HS-27A (cell line): ENCODE results near the gene SFN.
A peak's percentile ranks its signal among the peaks of the same experiment; 100 is the strongest.
"Not testable (repeated sequence)": the region's sequence is repeated elsewhere in the genome, so short reads cannot be mapped to it uniquely, and the experiment has no call there.

Source experiments
- DNase-seq: peaks from one replicate; pipeline ENCODE4 v3.0.0-alpha.2; 2012; ENCODE audit warnings: low read depth, missing footprints

SFN gene

DNA sequence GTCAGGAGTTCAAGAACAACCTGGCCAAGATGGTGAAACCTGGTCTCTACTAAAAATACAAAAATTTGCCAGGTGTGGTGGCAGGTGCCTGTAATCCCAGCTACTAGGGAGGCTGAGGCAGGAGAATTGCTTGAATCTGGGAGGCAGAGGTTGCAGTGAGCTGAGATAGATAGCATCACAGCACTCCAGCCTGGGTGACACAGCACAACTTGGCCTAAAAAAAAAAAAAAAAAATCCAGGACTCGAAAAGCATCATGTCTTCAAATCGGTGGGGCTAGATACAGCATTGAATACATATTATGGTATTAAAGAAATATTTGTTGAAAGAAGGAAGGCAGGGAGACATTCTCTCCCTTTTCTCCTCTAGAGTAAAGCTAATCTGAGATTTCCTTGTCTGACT lies 10.1 kb downstream of the SFN start:
- DNase-seq = not testable (repeated sequence)

DNA sequence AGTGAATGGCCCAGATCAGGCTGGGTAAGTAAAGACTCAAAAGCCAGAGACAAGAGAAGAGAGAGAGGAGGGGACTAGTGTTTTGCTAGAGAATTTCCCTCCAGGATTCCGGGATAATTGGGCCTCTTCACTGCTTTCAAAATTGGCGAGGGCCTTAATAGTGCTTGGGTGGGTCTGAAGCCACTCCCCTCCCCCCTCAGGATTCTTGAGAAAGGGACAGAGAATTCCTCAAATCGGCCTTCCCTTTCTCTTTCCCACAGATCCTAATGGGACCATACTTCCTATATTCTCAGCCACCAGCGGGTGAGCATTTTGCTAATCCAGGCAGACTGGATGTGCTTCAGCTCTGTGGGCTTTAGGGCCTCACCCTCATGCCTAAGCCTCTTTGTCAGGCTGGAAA lies 11.9 kb downstream of the SFN start:
- no peak for DNase-seq

DNA sequence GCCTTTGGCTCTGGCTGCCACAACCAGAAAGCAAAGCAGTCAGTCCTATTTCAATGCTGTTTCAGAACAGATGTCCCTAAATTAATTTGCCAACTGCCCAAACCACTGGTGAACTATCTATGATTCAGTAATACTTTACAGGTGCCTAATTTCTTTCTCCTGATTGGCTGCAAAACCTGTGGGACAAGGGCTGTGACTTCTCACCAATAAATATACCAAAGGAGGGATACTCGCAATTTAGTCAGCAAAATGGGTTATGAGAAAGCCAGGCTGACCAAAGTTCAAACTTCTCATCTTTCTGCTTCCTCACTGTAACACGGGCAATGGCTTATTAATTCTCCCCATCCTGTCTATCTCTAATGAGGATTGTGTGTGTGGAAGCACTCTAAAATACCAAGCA lies 14.4 kb downstream of the SFN start:
- no peak for DNase-seq

GRCh38 chr1:26879793-26880192 lies 16.8 kb downstream of the SFN start:
- no peak for DNase-seq

GRCh38 chr1:26881611-26882010 lies 18.7 kb downstream of the SFN start:
- not testable (repeated sequence) for DNase-seq

GRCh38 chr1:26882696-26883463 lies 19.9 kb downstream of the SFN start:
- no peak for DNase-seq

GRCh38 chr1:26887125-26887524 lies 24.2 kb downstream of the SFN start:
- DNase-seq = no peak

GRCh38 chr1:26888231-26888630 lies 25.3 kb downstream of the SFN start:
- no peak for DNase-seq

- DNase-seq = peak; percentile 53
Observed at GRCh38 chr1:26889551-26890466, 26.9 kb downstream of the SFN start, which contains the start of gene GPN2. GPN2 (minus strand) TSS chr1:26890283; CDS start chr1:26890096, 187 bp downstream.

DNA sequence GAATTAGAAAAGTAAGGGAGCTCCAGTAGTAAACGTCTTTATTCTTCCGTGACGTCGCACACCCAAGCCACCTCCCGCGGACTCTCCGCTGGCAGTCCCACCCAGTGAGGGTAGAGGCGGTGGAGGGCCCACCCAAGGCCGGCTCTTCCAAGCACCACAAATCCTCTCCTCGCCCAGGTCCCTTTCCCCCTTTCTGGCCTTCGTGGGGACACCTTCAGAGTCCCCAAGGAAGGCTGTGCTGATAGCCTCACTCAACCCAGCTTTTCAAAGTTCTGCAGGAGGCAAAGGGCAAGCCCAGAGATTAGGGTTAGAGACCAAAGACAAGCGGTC lies 27.5 kb downstream of the SFN start:
- DNase-seq = no peak

- no peak for DNase-seq
Observed at GRCh38 chr1:26894263-26894662, 31.3 kb downstream of the SFN start.

GRCh38 chr1:26897351-26897750 lies 34.4 kb downstream of the SFN start:
- no peak for DNase-seq

GRCh38 chr1:26900001-26900814 lies 37.3 kb downstream of the SFN start, which contains the start of gene GPATCH3:
GPATCH3 (minus strand) TSS chr1:26900467; CDS start chr1:26900442, 25 bp downstream.
- peak; percentile 94 for DNase-seq

DNA sequence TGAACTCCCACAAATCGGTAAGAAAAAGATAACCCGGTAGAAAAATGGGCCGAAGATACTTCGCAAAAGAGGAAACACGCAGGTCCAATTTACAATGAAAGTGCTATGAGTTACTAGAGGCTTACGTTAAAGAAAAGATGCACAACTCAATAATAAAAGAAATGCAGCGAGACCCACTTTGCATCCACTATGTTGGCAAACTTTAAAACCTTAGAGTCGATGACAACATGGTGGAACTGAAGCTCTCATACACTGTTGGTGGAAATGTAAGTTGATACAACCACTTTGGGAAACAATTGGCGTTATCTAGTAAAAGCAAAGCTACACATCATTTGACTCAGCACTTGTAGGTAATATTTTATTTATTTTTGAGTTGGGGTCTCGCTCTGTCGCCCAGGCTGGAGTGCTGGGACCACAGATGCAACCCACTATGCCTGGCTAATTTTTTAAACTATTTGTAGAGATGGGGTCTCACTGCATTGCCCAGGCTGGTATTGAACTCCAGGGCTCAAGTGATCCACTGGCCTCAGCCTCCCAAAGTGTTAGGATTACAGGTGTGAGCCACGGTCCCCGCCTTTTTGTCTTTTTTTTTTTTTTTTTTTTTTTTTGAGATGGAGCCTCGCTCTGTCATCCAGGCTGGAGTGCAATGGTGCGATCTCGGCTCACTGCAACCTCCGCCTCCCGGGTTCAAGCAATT lies 38.0 kb downstream of the SFN start:
- no peak for DNase-seq

GRCh38 chr1:26907071-26907917 lies 44.3 kb downstream of the SFN start:
- DNase-seq = peak; percentile 62

GRCh38 chr1:26909951-26910342 lies 47.0 kb downstream of the SFN start:
- no peak for DNase-seq

- DNase-seq = no peak
Observed at GRCh38 chr1:26910343-26911160, 47.6 kb downstream of the SFN start.

GRCh38 chr1:26911399-26912146 lies 48.6 kb downstream of the SFN start:
- no peak for DNase-seq

- no peak for DNase-seq
Observed at GRCh38 chr1:26912147-26912490, 49.2 kb downstream of the SFN start.
